Aorta (tissue), 5 donors: ENCODE data around the gene KLHL25. TPM values are rescaled to one million over a fixed set of nuclear protein-coding genes. Genes with fewer than 3 reads are reported as not detected.

Source experiments
- ATAC-seq: fragments of 200-7000 bp; cut with Tn5 transposase; one replicate; pipeline ENCODE4 v1.9.1; 2022; ENCODE audit warnings: moderate library complexity; ENCODE audit not compliant: low FRiP score
- DNase-seq, 2 donors: peaks; one replicate each; pipeline ENCODE4 v3.0.0-alpha.2; 2020
- H3K27ac ChIP-seq, 2 donors: one replicate each; pipeline ENCODE4 v1.5.1; 2013; ENCODE audit warnings: low read length in 2 of 2, mild to moderate bottlenecking in 2 of 2, moderate library complexity in 2 of 2, control low read depth in 1 of 2, inconsistent platforms in 1 of 2, low read depth in 1 of 2
- H3K27me3 ChIP-seq, 2 donors: one replicate each; pipeline ENCODE4 v1.6.1; 2013; ENCODE audit warnings: control low read depth in 1 of 2, low read length in 1 of 2, mild to moderate bottlenecking in 1 of 2, moderate library complexity in 1 of 2; ENCODE audit not compliant: insufficient read depth in 2 of 2, control insufficient read depth in 1 of 2
- H3K36me3 ChIP-seq, 2 donors: one replicate each; pipeline ENCODE4 v1.6.1; 2013; ENCODE audit warnings: control low read depth in 1 of 2, low read length in 1 of 2, mild to moderate bottlenecking in 1 of 2; ENCODE audit not compliant: insufficient read depth in 2 of 2, control insufficient read depth in 1 of 2
- H3K4me1 ChIP-seq, 2 donors: one replicate each; pipeline ENCODE4 v1.6.1; 2013; ENCODE audit warnings: low read length in 2 of 2, control low read depth in 1 of 2, mild to moderate bottlenecking in 1 of 2, moderate library complexity in 1 of 2; ENCODE audit not compliant: insufficient read depth in 2 of 2, control insufficient read depth in 1 of 2
- H3K4me3 ChIP-seq, 2 donors: one replicate each; pipeline ENCODE4 v1.5.1; 2013; ENCODE audit warnings: low read length in 2 of 2, control low read depth in 1 of 2, mild to moderate bottlenecking in 1 of 2
- H3K9me3 ChIP-seq: one replicate; pipeline ENCODE4 v1.6.1; 2013; ENCODE audit warnings: mild to moderate bottlenecking, low read length; ENCODE audit not compliant: control insufficient read depth
- WGBS, 2 donors: extraction: QIAGEN DNeasy Blood & Tissue Kit; methylation state at CpG; one replicate each; pipeline ENCODE4 v1.1.7; 2013; 5-methylcytosine and 5-hydroxymethylcytosine counted together
- intact Hi-C, 2 donors: fragments of 100-400 bp; cut with DNase I; formaldehyde crosslinking; loops; one replicate each; pipeline versions ENCODE4 v1.14.2 to v1.15.0; 2022
- polyA plus RNA-seq, 2 donors: library from polyadenylated mRNA; stranded (reverse); fragments of 200-250 nt; gene quantifications; one replicate each; pipeline ENCODE4 v1.2.3, GENCODE V29; 2013
- total RNA-seq, 2 donors: library from RNA; stranded (reverse); fragmentation: NEBNext Ultra II Directional; extraction: Animal tissue kit (Norgen Biotek cat#: 25700); gene quantifications; one replicate each; pipeline ENCODE4 v1.2.1, GENCODE V29; 2021
- donor health status: healthy with polysubstance abuse.
- donor health status: Bipolar disorder and iron deficiency.
- donor health status: DM: no; HTN: no; CAD: no.
- donor health status: DM: no; HTN: no; CAD: no.
- donor health status: DM: yes; HTN: yes; CAD: no.

The KLHL25 gene
- total and polyA plus RNA-seq, 4 donors: 1.8 to 9.2 (median 5.6) TPM

GRCh38 chr15:85785887-85786780 lies 8.6 kb downstream of the KLHL25 start:
- intact Hi-C loops: loop anchor here in 1 of 2 donors (1.0 kb wide), 1 partner anchor 14 kb away; no protein-coding TSS in a partner anchor
- H3K27ac ChIP-seq: peak overlapping the region in 1 of 2 donors; percentile 49
- no peak for DNase-seq
- no peak overlapping the region for H3K4me3 ChIP-seq
- H3K27me3 ChIP-seq: no peaks in the 10 kb centered on the region
- H3K9me3 ChIP-seq: no peaks in the 10 kb centered on the region
- H3K4me1 ChIP-seq: no peaks in the 10 kb centered on the region
- WGBS, 2 donors: 12 to 14% methylated on average over 9 to 10 of the region's 10 CpGs
- peak; percentile 61 for ATAC-seq
- no peaks in the 10 kb centered on the region for H3K36me3 ChIP-seq

DNA sequence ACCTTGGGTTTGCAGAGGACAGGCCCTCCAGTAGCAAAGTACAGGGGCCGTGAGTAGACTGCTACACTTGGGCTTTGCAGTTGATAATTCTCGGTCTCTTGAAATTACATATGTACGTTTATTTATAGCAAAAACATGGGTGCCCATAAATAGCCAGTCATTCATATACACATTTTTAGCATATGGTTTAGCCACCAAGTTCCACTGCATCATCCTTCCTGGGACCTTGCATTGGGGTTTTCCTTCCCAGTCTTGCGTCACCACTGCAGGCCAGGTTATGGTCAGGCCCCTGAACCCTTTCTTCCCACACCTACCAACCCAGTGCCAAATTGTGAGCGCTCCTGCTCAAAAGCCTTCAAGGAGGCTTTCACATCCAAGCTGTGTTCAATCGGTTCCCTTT lies 12.7 kb downstream of the KLHL25 start:
- no peak for ATAC-seq
- DNase-seq: no peak
- H3K27me3 ChIP-seq: no peaks in the 10 kb centered on the region
- no peaks in the 10 kb centered on the region for H3K9me3 ChIP-seq
- H3K4me1 ChIP-seq: no peaks in the 10 kb centered on the region
- H3K36me3 ChIP-seq: no peaks in the 10 kb centered on the region
- intact Hi-C loops: no loop called here
- no peak overlapping the region for H3K4me3 ChIP-seq
- H3K27ac ChIP-seq: no peak overlapping the region
- WGBS, 2 donors: 91 to 93% methylated on average over 6 of the region's 6 CpGs

DNA sequence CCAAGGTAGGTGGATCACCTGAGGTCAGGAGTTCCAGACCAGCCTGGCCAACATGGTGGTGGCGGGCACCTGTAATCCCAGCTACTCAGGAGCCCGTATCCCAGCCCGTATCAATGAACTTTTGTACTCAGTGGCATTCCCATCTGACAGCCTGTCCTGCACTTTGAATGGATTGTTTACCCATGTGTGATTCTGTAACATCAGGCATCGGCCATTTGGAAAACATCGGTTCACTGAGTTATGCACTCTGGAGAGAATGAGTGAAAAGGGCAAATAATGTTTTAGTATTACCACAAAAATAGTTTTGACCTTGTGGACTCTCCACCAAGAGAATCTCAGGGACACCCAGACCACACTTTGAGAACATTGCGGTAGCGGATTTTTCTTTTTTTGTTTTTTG lies 13.6 kb downstream of the KLHL25 start:
- H3K4me3 ChIP-seq: no peak overlapping the region
- 94 to 96% methylated on average over 7 of the region's 7 CpGs for WGBS, 2 donors
- H3K9me3 ChIP-seq: no peaks in the 10 kb centered on the region
- intact Hi-C loops: no loop called here
- DNase-seq (no peak), ATAC-seq (no peak)
- no peak overlapping the region for H3K27ac ChIP-seq
- no peaks in the 10 kb centered on the region for H3K36me3 ChIP-seq
- no peaks in the 10 kb centered on the region for H3K27me3 ChIP-seq
- no peaks in the 10 kb centered on the region for H3K4me1 ChIP-seq

GRCh38 chr15:85780225-85780985 lies 14.3 kb downstream of the KLHL25 start:
- ATAC-seq (no peak), DNase-seq (no peak)
- H3K27me3 ChIP-seq: no peaks in the 10 kb centered on the region
- no peak overlapping the region for H3K4me3 ChIP-seq
- no peaks in the 10 kb centered on the region for H3K4me1 ChIP-seq
- no peak overlapping the region for H3K27ac ChIP-seq
- intact Hi-C loops: no loop called here
- no peaks in the 10 kb centered on the region for H3K36me3 ChIP-seq
- H3K9me3 ChIP-seq: no peaks in the 10 kb centered on the region
- WGBS, 2 donors: 86 to 88% methylated on average over 8 of the region's 8 CpGs

- Histone ChIP-seq H3K27me3 (no peaks in the 10 kb centered on the region), H3K9me3 (no peaks in the 10 kb centered on the region), H3K4me1 (no peaks in the 10 kb centered on the region), H3K4me3 (no peak overlapping the region), H3K27ac (no peak overlapping the region), H3K36me3 (no peaks in the 10 kb centered on the region)
- intact Hi-C loops: no loop called here
- no peak for DNase-seq
- 95 to 96% methylated on average over 1 of the region's 1 CpG for WGBS, 2 donors
- no peak for ATAC-seq
Observed at GRCh38 chr15:85779249-85779648, 15.5 kb downstream of the KLHL25 start.

DNA sequence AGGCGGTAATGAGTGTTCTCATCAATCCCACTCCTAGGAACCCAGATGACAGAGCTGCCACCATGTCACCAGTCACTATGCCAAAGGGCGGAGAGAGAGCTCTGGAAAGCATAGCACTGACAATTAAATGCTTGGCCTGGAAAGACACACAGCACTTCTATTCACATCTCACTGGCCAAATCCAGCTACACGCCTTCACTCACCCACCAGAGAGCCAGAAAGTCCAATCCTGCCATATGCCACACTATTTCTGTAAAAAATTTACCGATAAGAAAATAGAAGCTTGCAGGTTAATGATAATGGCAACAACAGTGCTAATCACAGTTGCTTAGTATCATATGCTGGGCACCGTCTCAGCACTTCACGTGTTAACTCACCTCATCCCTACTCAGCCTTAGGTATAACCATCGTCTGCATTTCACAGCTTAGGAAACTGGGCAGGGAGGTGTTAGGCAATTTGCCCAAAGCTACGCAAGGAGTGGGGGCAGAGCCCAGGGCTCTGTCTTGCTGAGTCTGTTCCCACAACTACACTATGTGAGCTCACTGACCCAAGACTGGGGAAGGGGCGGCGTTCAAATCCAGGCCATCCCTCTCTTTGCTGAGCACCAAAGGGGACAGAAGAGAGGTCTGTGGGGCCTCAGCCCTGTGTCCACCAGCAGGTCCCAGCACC lies 16.5 kb downstream of the KLHL25 start:
- intact Hi-C loops: no loop called here
- no peaks in the 10 kb centered on the region for H3K36me3 ChIP-seq
- DNase-seq (no peak), ATAC-seq (no peak)
- no peak overlapping the region for H3K4me3 ChIP-seq
- no peaks in the 10 kb centered on the region for H3K27me3 ChIP-seq
- no peaks in the 10 kb centered on the region for H3K4me1 ChIP-seq
- no peak overlapping the region for H3K27ac ChIP-seq
- H3K9me3 ChIP-seq: no peaks in the 10 kb centered on the region
- 55 to 64% methylated on average over 10 of the region's 10 CpGs for WGBS, 2 donors

GRCh38 chr15:85777250-85778106 lies 17.2 kb downstream of the KLHL25 start:
- no peaks in the 10 kb centered on the region for H3K36me3 ChIP-seq
- no peak overlapping the region for H3K27ac ChIP-seq
- intact Hi-C loops: no loop called here
- H3K9me3 ChIP-seq: no peaks in the 10 kb centered on the region
- H3K4me3 ChIP-seq: no peak overlapping the region
- 94 to 95% methylated on average over 18 of the region's 18 CpGs for WGBS, 2 donors
- ATAC-seq (no peak), DNase-seq (no peak)
- no peaks in the 10 kb centered on the region for H3K27me3 ChIP-seq
- no peaks in the 10 kb centered on the region for H3K4me1 ChIP-seq

DNA sequence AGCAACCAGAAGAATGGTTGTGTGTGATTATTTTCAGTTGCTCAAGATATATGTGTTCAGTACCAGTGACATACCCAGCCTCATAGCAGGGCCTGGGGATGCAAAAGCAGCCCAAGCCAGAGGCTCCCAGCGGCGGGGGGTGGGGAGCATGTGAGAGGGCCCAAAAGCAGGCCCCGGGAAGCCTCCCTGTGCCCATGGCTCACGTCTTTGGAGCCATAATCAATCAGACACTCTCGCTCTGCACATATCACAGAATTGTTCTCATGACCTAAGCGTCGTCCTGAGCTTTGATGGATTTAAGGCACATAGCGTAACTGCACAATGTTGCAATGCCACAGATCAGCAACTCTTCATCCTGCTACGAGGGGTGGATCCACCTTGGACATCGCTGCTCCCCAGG lies 20.8 kb downstream of the KLHL25 start:
- Histone ChIP-seq H3K4me3 (no peak overlapping the region), H3K36me3 (no peaks in the 10 kb centered on the region), H3K27me3 (no peaks in the 10 kb centered on the region), H3K9me3 (no peaks in the 10 kb centered on the region), H3K4me1 (no peaks in the 10 kb centered on the region), H3K27ac (no peak overlapping the region)
- no peak for ATAC-seq
- intact Hi-C loops: no loop called here
- 94 to 97% methylated on average over 10 of the region's 10 CpGs for WGBS, 2 donors
- no peak for DNase-seq
